Neural cell (in vitro differentiated cells): ENCODE measurements around the gene LMNB1. TPM values are rescaled to one million over a fixed set of nuclear protein-coding genes. Genes with fewer than 3 reads are reported as not detected.

Experiments used
- H2AFZ ChIP-seq: fragments of 200-600, 300-800 bp; sonication (generic), shearing (Covaris generic); 2 replicates; pipeline ENCODE4 v1.6.0; 2014; ENCODE audit warnings: low read depth, mild to moderate bottlenecking, antibody characterized with exemption, low read length, moderate library complexity
- H3F3A ChIP-seq: fragments of 200-600 bp; shearing (Covaris generic); 2 replicates; pipeline ENCODE4 v1.6.1; 2016; ENCODE audit warnings: mild to moderate bottlenecking, moderate library complexity, mixed read lengths, antibody characterized with exemption, low read length; ENCODE audit not compliant: insufficient read depth, poor library complexity, severe bottlenecking
- H3K27ac ChIP-seq: fragments of 200-600, 300-800 bp; sonication (generic), shearing (Covaris generic); 2 replicates; pipeline ENCODE4 v1.5.1; 2014; ENCODE audit warnings: mild to moderate bottlenecking, low read length, moderate library complexity
- H3K27me3 ChIP-seq: fragments of 300-800, 200-600 bp; sonication (generic), shearing (Covaris generic); 2 replicates; pipeline ENCODE4 v1.6.0; 2014; ENCODE audit warnings: mild to moderate bottlenecking, low read depth, low read length, moderate library complexity; ENCODE audit not compliant: insufficient read depth
- H3K36me3 ChIP-seq: fragments of 300-800, 200-600 bp; sonication (generic), shearing (Covaris generic); 2 replicates; pipeline ENCODE4 v1.5.1; 2014; ENCODE audit warnings: mild to moderate bottlenecking, antibody characterized with exemption, low read length, moderate library complexity; ENCODE audit not compliant: insufficient read depth
- H3K4me2 ChIP-seq: fragments of 300-800, 200-600 bp; sonication (generic), shearing (Covaris generic); 2 replicates; pipeline ENCODE4 v1.6.0; 2014; ENCODE audit warnings: mild to moderate bottlenecking, low read length
- H3K4me3 ChIP-seq: fragments of 300-800, 200-600 bp; sonication (generic), shearing (Covaris generic); 2 replicates; pipeline ENCODE4 v1.5.1; 2014; ENCODE audit warnings: mild to moderate bottlenecking, low read length, moderate library complexity
- H3K79me2 ChIP-seq: fragments of 200-600 bp; shearing (Covaris generic); replicated peaks from 2 replicates; pipeline ENCODE4 v1.6.0; 2014; ENCODE audit warnings: mild to moderate bottlenecking, low read length, moderate library complexity; ENCODE audit not compliant: insufficient read depth
- H3K9ac ChIP-seq: fragments of 300-800, 200-600 bp; sonication (generic), shearing (Covaris generic); 2 replicates; pipeline ENCODE4 v1.6.1; 2016; ENCODE audit warnings: mild to moderate bottlenecking, low read length, mixed read lengths
- H3K9me2 ChIP-seq: fragments of 200-600 bp; shearing (Covaris generic); 2 replicates; pipeline ENCODE4 v1.6.1; 2016; ENCODE audit warnings: mild to moderate bottlenecking, low read length, mixed read lengths; ENCODE audit not compliant: insufficient read depth
- H3K9me3 ChIP-seq: fragments of 200-600, 300-800 bp; sonication (generic), shearing (Covaris generic); 2 replicates; pipeline ENCODE4 v1.6.1; 2016; ENCODE audit warnings: mild to moderate bottlenecking, mixed run types, low read length, moderate library complexity, mixed read lengths
- H4K20me1 ChIP-seq: fragments of 200-600 bp; shearing (Covaris generic); 2 replicates; pipeline ENCODE4 v1.6.1; 2016; ENCODE audit warnings: mild to moderate bottlenecking, mixed run types; ENCODE audit not compliant: insufficient read depth
- CTCF ChIP-seq: fragments of 450-650 bp; IDR thresholded peaks from 2 replicates; pipeline ENCODE4 v1.5.1; 2014; ENCODE audit warnings: antibody characterized with exemption, mild to moderate bottlenecking, moderate library complexity; ENCODE audit not compliant: poor library complexity, severe bottlenecking
- EP300 ChIP-seq: fragments of 450-650 bp; conservative IDR thresholded peaks from 2 replicates; pipeline ENCODE4 v1.6.1; 2014; ENCODE audit warnings: antibody characterized with exemption, mild to moderate bottlenecking, moderate library complexity; ENCODE audit not compliant: poor library complexity, severe bottlenecking
- EZH2 ChIP-seq: fragments of 200-600, 300-800 bp; shearing (Covaris generic), sonication (generic); IDR thresholded peaks from 2 replicates; pipeline ENCODE4 v1.6.1; 2014; ENCODE audit warnings: antibody characterized with exemption, low read length, borderline replicate concordance, mild to moderate bottlenecking; ENCODE audit not compliant: insufficient read depth, poor library complexity, severe bottlenecking
- MXI1 ChIP-seq: fragments of 450-650 bp; conservative IDR thresholded peaks from 2 replicates; pipeline ENCODE4 v1.6.1; 2014; ENCODE audit warnings: antibody characterized with exemption, mild to moderate bottlenecking; ENCODE audit not compliant: poor library complexity, severe bottlenecking
- POLR2AphosphoS5 ChIP-seq: IDR thresholded peaks from 2 replicates; pipeline ENCODE4 v1.6.1; 2012
- RAD21 ChIP-seq: fragments of 450-650 bp; conservative IDR thresholded peaks from 2 replicates; pipeline ENCODE4 v1.6.1; 2014; ENCODE audit warnings: antibody characterized with exemption, mild to moderate bottlenecking, moderate library complexity
- REST ChIP-seq: IDR thresholded peaks from 2 replicates; pipeline ENCODE4 v1.6.1; 2012; ENCODE audit warnings: borderline replicate concordance
- SMC3 ChIP-seq: fragments of 450-650 bp; conservative IDR thresholded peaks from 2 replicates; pipeline ENCODE4 v1.6.1; 2014; ENCODE audit warnings: antibody characterized with exemption, mild to moderate bottlenecking, moderate library complexity; ENCODE audit not compliant: poor library complexity
- TAF1 ChIP-seq: IDR thresholded peaks from 2 replicates; pipeline ENCODE4 v1.6.1; 2012; ENCODE audit warnings: low read depth
- polyA plus RNA-seq: library from polyadenylated mRNA; depleted of rRNA; stranded (reverse); fragments of >200 nt; gene quantifications from 2 replicates; pipeline ENCODE4 v1.2.3, GENCODE V29; 2014

Gene LMNB1
- polyA plus RNA-seq, 1 donor from 2014 or later = 91.0 TPM

- Histone ChIP-seq H3K27ac (no peak overlapping the region), H3K9me3 (no peaks in the 10 kb centered on the region), H3K4me3 (no peak overlapping the region), H3F3A (no peaks in the 10 kb centered on the region), H3K27me3 (no peaks in the 10 kb centered on the region), H4K20me1 (no peaks in the 10 kb centered on the region), H3K4me2 (no peak overlapping the region), H2AFZ (no peak overlapping the region), H3K9ac (no peak overlapping the region), H3K36me3 (no peaks in the 10 kb centered on the region), H3K9me2 (no peaks in the 10 kb centered on the region), H3K79me2 (no peaks in the 10 kb centered on the region)
- TF ChIP-seq SMC3 (no peak), MXI1 (no peak), REST (no peak), CTCF (no peak), RAD21 (no peak), EZH2 (no peak), TAF1 (no peak)
Measured at GRCh38 chr5:126881821-126882600, 105.1 kb downstream of the LMNB1 start.

DNA sequence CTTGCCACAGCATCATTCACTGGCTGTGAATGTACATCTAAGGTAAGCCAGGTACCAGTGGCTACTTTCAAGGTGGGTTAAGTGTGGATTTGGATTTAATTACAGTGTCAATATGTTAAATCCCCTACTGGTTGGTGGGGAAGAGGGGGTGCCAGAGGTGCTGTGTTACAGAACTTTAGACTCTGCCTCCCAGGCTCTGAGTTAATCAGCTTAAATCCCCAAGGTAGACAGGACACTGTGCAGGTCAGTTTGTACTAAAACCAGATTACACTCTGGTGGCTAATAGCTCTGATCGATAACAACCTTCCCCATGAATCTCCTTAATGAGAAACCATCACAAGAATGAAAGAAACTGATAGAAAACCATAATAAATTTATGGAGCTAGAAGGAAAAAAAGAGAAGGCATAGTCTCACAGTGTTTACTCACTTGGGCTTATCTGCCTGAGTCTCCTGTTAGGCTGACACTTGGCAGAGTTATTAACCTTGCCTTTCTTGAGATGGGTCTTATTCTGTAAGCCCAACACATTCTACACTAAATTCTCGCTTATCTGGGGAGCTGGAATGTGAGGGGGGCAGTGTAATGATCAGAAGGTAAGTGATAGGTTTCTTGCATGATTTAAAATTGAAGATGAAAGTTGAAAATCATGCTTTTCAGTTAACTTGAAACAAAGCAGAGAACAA, 106.8 kb downstream of the LMNB1 start:
- H3K4me2 ChIP-seq = no peak overlapping the region
- no peaks in the 10 kb centered on the region for H3K79me2 ChIP-seq
- no peaks in the 10 kb centered on the region for H3K9me3 ChIP-seq
- no peaks in the 10 kb centered on the region for H3F3A ChIP-seq
- no peak for TF ChIP-seq REST
- no peak for TF ChIP-seq EZH2
- no peak for TF ChIP-seq CTCF
- no peak for TF ChIP-seq RAD21
- TF ChIP-seq SMC3 = no peak
- TF ChIP-seq EP300 = no peak
- no peak for TF ChIP-seq TAF1
- TF ChIP-seq POLR2AphosphoS5 = no peak
- TF ChIP-seq MXI1 = no peak
- no peaks in the 10 kb centered on the region for H3K9me2 ChIP-seq
- no peak overlapping the region for H2AFZ ChIP-seq
- H4K20me1 ChIP-seq = no peaks in the 10 kb centered on the region
- no peaks in the 10 kb centered on the region for H3K27me3 ChIP-seq
- no peak overlapping the region for H3K9ac ChIP-seq
- no peak overlapping the region for H3K4me3 ChIP-seq
- H3K27ac ChIP-seq = no peak overlapping the region
- H3K36me3 ChIP-seq = no peaks in the 10 kb centered on the region
